ENCODE data around the gene POMGNT1. TPM values are rescaled to one million over a fixed set of nuclear protein-coding genes. Genes with fewer than 3 reads are reported as not detected.

Gene POMGNT1
- polyA plus RNA-seq, 2 of the 4 experiments (the other 2 are of a cell fraction), result 33.1 to 33.5 TPM

GRCh38 chr1:46188295-46189030, 9.8 kb downstream of the POMGNT1 start:
- WGBS (ENCODE audit: missing lambda C conversion rate), result 79% methylated on average over 5 of the region's 6 CpGs
- no peak for FAIRE-seq
- DNase-seq (ENCODE audit: low read depth in 1 of 2, low spot score in 1 of 2), result peak in 1 of 2 experiments; percentile 12
- TF ChIP-seq, protein P1, sequence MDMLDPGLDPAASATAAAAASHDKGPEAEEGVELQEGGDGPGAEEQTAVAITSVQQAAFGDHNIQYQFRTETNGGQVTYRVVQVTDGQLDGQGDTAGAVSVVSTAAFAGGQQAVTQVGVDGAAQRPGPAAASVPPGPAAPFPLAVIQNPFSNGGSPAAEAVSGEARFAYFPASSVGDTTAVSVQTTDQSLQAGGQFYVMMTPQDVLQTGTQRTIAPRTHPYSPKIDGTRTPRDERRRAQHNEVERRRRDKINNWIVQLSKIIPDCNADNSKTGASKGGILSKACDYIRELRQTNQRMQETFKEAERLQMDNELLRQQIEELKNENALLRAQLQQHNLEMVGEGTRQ (IDR thresholded peaks at IDR 0.05), result no peak
- TF ChIP-seq RAD21 (conservative IDR thresholded peaks at IDR 0.05 in 1 of 2, IDR thresholded peaks at IDR 0.05 in 1 of 2) (peak in 1 of 2 experiments; percentile 12; a peak in 1 of 5 replicates), MAZ (IDR thresholded peaks at IDR 0.05; ENCODE audit: borderline replicate concordance, low read depth, low read length) (no peak), CEBPB (IDR thresholded peaks at IDR 0.05) (no peak)
- TF ChIP-seq, protein P2, sequence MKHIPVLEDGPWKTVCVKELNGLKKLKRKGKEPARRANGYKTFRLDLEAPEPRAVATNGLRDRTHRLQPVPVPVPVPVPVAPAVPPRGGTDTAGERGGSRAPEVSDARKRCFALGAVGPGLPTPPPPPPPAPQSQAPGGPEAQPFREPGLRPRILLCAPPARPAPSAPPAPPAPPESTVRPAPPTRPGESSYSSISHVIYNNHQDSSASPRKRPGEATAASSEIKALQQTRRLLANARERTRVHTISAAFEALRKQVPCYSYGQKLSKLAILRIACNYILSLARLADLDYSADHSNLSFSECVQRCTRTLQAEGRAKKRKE (CRISPR knock-in tag; IDR thresholded peaks at IDR 0.05; ENCODE audit: low read depth), result no peak
- CTCF ChIA-PET, result no interaction called here
- POLR2A ChIA-PET, result no interaction called here
- H3K4me1 ChIP-seq, result peaks cover 9% of the 10 kb centered on the region
- no peak overlapping the region for H3K27ac ChIP-seq
- H3K4me3 ChIP-seq, result no peak overlapping the region
- no peak overlapping the region for H3K4me2 ChIP-seq
- ATAC-seq, result peak; percentile 28 to 52; a peak in 3 of 6 replicates
- no peaks in the 10 kb centered on the region for H3K9me3 ChIP-seq

DNA sequence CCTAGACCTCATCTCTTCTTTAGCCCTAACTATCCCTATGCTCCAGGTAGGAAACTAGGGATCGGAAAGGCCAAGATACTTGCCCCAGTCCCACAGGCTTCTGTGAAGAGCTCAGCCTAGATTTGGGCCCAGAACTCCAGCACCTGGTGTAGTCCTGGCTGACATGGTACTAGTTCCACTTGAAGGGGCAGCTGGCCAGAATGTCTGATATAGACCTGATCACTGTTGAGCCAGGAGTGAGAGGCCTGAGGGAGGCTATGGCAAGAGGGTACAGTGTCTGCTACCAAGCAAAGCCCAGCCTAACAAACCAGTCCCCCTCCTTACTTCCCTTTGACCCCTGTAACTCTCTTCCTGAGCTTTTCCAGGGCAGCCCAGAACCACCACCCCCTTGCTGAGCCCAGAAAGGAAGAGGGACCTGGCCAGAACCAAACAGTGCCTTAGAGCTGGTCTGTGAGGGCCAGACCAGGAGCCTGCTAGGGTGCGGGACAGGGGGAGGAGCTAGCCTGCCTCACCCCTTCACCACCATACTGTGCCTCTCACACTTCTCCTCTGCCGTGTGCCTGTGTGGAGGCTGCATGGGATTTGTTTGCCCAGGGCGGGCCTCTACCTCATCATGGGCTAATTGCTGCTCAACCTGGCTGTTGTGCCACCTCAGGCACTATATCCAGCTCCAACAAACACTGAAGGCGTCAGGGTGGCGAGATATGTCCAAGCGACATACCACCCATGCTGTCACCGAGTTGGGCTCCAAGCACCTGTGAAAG, 10.9 kb downstream of the POMGNT1 start:
- Histone ChIP-seq H3K27ac (no peak overlapping the region), H3K4me1 (peaks cover 21% of the 10 kb centered on the region), H3K4me3 (no peak overlapping the region), H3K9me3 (no peaks in the 10 kb centered on the region), H3K4me2 (no peak overlapping the region)
- no peak for FAIRE-seq
- ATAC-seq, result no peak
- ChIA-PET POLR2A (no interaction called here), CTCF (interaction anchor here (1.3 kb wide), 1 partner anchor 36 kb away, joined by 6 read pairs; no protein-coding TSS in a partner anchor)
- 88% methylated on average over 6 of the region's 8 CpGs for WGBS (ENCODE audit: missing lambda C conversion rate)
- no peak for DNase-seq (ENCODE audit: low read depth in 1 of 2, low spot score in 1 of 2)
- TF ChIP-seq GATA3 (IDR thresholded peaks at IDR 0.05; ENCODE audit: borderline replicate concordance), result no peak
- no peak for TF ChIP-seq ZFP36 (IDR thresholded peaks at IDR 0.05; ENCODE audit: borderline replicate concordance, partially characterized antibody)
- no peak for TF ChIP-seq CHD4 (IDR thresholded peaks at IDR 0.05; ENCODE audit: borderline replicate concordance)

- no peak overlapping the region for H3K4me2 ChIP-seq
- H3K4me3 ChIP-seq, result no peak overlapping the region
- H3K4me1 ChIP-seq, result peaks cover 32% of the 10 kb centered on the region
- 82% methylated on average over 2 of the region's 2 CpGs for WGBS (ENCODE audit: missing lambda C conversion rate)
- H3K27ac ChIP-seq, result no peak overlapping the region; a peak in 1 of 6 replicates
- FAIRE-seq, result no peak
- POLR2A ChIA-PET, result interaction anchor here (0.7 kb wide), 1 partner anchor 144 kb away, joined by 6 read pairs; no protein-coding TSS in a partner anchor
- TF ChIP-seq TFCP2L1 (CRISPR knock-in tag; IDR thresholded peaks at IDR 0.05), result no peak
- no peak for TF ChIP-seq FOSB (CRISPR knock-in tag; IDR thresholded peaks at IDR 0.05)
- TF ChIP-seq KDM5A (IDR thresholded peaks at IDR 0.05), result no peak
- TF ChIP-seq FOXS1 (CRISPR knock-in tag; IDR thresholded peaks at IDR 0.05), result no peak
- no peak for TF ChIP-seq HOXA7 (CRISPR knock-in tag; IDR thresholded peaks at IDR 0.05)
- TF ChIP-seq PHF8 (IDR thresholded peaks at IDR 0.05; ENCODE audit: borderline replicate concordance, low read depth), result no peak
- TF ChIP-seq, protein P3, sequence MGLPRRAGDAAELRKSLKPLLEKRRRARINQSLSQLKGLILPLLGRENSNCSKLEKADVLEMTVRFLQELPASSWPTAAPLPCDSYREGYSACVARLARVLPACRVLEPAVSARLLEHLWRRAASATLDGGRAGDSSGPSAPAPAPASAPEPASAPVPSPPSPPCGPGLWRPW (IDR thresholded peaks at IDR 0.05), result no peak
- TF ChIP-seq, protein P4, sequence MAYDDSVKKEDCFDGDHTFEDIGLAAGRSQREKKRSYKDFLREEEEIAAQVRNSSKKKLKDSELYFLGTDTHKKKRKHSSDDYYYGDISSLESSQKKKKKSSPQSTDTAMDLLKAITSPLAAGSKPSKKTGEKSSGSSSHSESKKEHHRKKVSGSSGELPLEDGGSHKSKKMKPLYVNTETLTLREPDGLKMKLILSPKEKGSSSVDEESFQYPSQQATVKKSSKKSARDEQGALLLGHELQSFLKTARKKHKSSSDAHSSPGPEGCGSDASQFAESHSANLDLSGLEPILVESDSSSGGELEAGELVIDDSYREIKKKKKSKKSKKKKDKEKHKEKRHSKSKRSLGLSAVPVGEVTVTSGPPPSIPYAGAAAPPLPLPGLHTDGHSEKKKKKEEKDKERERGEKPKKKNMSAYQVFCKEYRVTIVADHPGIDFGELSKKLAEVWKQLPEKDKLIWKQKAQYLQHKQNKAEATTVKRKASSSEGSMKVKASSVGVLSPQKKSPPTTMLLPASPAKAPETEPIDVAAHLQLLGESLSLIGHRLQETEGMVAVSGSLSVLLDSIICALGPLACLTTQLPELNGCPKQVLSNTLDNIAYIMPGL (CRISPR knock-in tag; IDR thresholded peaks at IDR 0.05; ENCODE audit: borderline replicate concordance), result no peak
- TF ChIP-seq FOSL2 (IDR thresholded peaks at IDR 0.05), result no peak
- no peak for TF ChIP-seq FOSL2 (CRISPR knock-in tag; IDR thresholded peaks at IDR 0.05)
- no peak for TF ChIP-seq HOXB13 (CRISPR knock-in tag; IDR thresholded peaks at IDR 0.05; ENCODE audit: low read depth)
- no peak for TF ChIP-seq BHLHE40 (IDR thresholded peaks at IDR 0.05; ENCODE audit: low read depth, low read length)
- TF ChIP-seq CHD2 (IDR thresholded peaks at IDR 0.05; ENCODE audit: low read length, partially characterized antibody), result no peak
- TF ChIP-seq HOXB5 (CRISPR knock-in tag; IDR thresholded peaks at IDR 0.05), result no peak
- TF ChIP-seq NFE2L2 (conservative IDR thresholded peaks at IDR 0.05; ENCODE audit: low read length), result no peak
- no peak for ATAC-seq
- H3K9me3 ChIP-seq, result no peaks in the 10 kb centered on the region
- CTCF ChIA-PET, result interaction anchor here (0.6 kb wide), 1 partner anchor 91 kb away, joined by 3 read pairs; no protein-coding TSS in a partner anchor
- DNase-seq (ENCODE audit: low read depth in 1 of 2, low spot score in 1 of 2), result no peak
Measured at GRCh38 chr1:46186076-46186475, 12.2 kb downstream of the POMGNT1 start.
